Astrocyte of the spinal cord (primary cell): ENCODE measurements around the gene ERN1.
A peak's percentile ranks its signal among the peaks of the same experiment; 100 is the strongest.

Experiments
- DNase-seq: peaks from one replicate; pipeline ENCODE4 v3.0.0; 2011; ENCODE audit warnings: low read depth, low spot score
- H3K4me3 ChIP-seq: 2 replicates; pipeline ENCODE4 v1.5.1; 2011; ENCODE audit warnings: low read depth, mild to moderate bottlenecking, low read length, moderate library complexity
- in situ Hi-C: cut with HindIII; loops from 2 replicates; pipeline ENCODE4 v1.10.0; 2017; ENCODE audit warnings: low sequenced_read_pairs
- TF ChIP-seq, protein P1 (sequence below): IDR thresholded peaks from 2 replicates; pipeline ENCODE4 v1.5.1; 2012; ENCODE audit warnings: low read depth, mild to moderate bottlenecking, low read length, inconsistent platforms

ERN1 gene

DNA sequence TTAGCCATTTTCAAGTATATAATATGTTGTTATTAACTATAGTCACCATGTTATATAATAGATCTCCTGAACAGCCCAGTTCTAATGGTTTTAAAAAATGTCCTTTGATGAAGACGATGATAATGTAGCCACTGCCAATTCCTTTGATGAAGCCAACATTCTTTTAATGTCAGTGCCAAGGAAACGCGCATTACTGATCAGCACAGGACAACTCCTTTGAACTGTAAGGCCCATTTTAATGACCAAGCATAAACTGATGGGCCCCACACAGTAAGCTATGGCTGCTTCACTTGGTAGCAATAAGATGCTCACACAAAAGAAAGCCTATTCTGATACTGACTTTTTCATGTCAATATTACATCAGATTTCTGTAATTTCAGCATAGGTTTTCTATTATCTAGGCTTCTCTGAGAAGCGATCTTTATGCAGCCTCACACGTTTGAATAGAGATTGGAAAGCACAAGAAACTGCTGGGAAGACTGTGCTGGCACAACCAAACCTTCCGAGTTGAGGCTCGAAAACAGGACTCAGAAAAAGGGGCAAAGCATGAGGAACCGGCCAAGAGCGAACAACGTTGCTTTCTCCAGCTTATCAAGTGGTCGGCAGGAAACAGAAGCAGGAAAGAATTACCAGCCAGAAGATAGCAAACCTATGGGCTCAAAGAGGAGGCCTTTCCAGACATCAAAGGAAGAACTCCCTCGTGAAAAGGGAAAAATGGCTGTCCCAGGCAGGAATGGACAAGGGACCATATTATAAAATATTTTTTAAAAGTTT is 19.4 kb downstream of the ERN1 start:
- no peak overlapping the region for H3K4me3 ChIP-seq
- in situ Hi-C loops: no loop called here
- no peak for DNase-seq
- TF ChIP-seq, protein P1, sequence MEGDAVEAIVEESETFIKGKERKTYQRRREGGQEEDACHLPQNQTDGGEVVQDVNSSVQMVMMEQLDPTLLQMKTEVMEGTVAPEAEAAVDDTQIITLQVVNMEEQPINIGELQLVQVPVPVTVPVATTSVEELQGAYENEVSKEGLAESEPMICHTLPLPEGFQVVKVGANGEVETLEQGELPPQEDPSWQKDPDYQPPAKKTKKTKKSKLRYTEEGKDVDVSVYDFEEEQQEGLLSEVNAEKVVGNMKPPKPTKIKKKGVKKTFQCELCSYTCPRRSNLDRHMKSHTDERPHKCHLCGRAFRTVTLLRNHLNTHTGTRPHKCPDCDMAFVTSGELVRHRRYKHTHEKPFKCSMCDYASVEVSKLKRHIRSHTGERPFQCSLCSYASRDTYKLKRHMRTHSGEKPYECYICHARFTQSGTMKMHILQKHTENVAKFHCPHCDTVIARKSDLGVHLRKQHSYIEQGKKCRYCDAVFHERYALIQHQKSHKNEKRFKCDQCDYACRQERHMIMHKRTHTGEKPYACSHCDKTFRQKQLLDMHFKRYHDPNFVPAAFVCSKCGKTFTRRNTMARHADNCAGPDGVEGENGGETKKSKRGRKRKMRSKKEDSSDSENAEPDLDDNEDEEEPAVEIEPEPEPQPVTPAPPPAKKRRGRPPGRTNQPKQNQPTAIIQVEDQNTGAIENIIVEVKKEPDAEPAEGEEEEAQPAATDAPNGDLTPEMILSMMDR: no peak

DNA sequence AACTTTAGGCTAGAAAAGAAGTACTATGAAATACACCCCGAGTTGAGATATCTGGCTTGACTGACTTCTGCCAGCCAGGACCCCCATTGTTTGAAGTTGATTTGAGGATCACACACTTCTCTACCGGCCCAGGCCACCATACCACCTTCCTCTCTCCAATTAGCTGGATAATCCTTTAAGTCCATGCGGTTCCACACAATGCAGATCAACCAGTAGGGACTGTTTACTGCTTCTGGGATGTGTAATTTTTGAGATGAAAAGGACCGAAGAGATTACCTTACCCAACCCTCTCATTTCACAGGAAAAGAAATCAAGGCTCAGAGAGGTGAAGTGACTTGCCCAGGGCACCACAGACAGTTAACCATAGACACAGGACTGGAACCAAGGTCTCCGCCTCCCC is 20.5 kb downstream of the ERN1 start:
- TF ChIP-seq, protein P1: no peak
- DNase-seq: no peak
- in situ Hi-C loops: no loop called here
- no peak overlapping the region for H3K4me3 ChIP-seq

DNA sequence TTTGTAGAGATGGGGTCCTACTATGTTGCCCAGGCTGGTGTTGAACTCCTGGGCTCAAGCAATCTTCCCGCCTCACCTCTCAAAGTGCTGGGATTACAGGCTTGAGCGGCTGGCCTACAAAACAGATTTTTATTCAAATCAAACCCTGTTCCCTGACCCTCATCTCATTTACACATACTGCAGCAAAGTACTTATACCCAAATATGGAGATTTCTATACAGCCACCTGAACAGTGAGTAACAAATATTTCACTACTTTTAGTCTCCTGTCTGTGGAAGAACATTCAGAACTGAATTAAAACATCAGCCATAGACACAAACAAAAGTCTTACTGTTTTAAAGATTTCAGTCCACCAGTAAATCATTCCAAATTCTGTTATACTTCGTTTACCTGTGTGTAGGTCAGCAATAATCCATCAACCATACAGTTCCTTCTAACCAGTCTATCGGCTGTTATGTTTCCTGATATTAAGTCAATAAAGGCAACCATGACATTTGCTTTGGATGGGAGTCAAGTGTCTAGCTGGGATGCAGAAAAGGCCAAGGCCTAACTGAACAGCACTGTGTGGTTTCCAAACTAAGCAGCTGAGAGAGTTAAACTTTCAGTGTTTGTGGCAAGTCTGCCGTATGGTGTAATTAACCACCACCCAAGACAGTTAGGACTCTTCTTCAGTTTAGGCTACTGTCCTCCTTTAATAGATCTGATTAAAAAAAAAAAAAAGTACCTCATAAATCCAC is 22.3 kb downstream of the ERN1 start:
- TF ChIP-seq, protein P1: no peak
- in situ Hi-C loops: no loop called here
- no peak overlapping the region for H3K4me3 ChIP-seq
- peak; percentile 32 for DNase-seq

DNA sequence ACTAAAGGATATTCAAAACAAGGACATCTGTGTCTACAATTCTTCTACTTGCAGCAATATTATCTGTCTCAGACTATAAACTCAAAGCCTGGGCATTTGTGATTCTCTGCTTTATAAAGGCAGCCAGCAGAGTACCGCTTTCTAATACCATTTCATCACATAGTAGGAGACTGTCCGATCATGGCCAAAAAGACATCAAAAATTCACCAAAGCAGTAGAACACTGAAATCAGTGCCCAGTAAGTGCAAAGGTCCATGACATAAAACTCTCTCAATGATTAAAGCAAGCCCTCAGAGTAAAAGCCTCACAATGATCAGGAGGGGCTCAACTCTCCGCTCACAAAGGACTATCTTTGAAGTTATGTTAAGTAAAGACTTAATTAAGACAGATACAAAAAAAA is 23.0 kb downstream of the ERN1 start:
- TF ChIP-seq, protein P1: no peak
- no peak overlapping the region for H3K4me3 ChIP-seq
- in situ Hi-C loops: no loop called here
- DNase-seq: no peak

DNA sequence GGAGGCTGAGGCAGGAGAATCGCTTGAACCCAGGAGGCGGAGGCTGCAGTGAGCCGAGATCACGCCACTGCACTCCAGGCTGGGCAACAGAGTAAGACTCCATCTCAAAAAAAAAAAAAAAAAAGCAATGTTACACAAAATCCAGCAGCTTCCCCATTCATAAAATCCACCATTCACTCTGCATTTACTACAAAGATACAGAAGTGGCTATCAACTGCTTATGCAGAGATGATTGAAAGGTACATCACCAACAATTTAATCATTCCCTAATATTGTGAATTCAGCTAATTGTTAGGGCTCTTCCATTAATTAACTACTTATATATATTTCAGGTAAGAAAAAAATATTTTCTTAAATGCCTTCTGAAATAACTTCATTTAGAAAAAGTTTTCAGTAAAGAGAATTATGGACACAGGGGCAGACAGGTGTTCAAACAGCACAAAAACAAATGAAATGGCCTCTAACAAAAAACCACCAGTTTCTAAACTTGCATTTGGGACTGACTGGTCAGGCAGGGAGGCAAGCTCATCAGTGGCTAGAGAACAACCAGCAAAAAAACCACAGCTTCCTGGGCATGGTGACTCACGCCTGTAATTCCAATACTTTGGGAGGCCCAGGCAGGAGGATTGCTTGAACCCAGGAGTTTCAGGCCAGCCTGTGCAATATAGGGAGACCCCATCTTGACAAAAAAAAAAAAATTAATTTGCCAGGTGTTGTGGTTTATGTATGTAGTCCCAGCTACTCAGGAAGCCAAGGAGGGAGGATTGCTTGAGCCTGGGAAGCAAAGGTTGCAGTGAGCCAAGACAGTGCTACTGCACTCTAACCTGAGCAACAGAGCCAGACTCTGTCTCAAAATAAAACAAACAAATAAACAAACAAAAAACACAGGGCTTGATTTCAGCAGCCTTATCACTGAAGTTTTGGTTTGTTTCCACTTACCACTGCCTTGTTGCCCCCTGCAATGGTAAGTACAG is 26.3 kb downstream of the ERN1 start:
- no peak overlapping the region for H3K4me3 ChIP-seq
- TF ChIP-seq, protein P1: no peak
- no peak for DNase-seq
- in situ Hi-C loops: no loop called here

DNA sequence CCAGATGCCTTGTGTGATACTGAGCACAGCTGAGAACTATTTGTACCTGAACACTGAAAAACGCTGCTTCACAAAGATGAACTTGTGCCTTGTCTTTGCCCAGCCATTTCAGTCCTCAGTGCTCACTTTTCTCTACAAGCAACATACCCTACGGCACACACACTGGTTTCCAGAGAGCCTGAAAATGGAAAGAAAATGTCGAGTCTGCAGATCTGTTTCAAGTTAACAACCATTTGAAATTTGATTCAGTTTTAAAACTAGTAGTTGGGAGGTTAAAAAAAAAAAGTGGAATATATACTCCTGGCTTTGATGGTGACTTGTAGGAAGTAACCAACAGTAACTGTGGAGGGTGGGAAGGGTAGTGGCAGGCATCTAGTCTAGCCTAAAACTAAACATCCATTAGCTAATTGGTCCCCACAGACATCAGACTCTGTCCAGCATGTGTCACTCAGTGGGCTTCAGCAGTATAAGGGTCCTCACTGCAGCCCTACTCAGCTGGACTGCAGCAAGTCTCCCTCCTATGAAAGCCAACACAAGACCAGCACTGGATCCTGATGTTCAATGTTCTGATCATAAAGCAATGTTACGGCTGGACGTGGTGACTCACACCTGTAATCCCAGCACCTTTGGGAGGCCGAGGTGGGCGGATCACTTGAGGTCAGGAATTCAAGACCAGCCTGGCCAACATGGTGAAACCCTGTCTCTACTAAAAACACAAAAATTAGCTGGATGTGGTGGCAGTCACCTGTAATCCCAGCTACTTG is 27.1 kb downstream of the ERN1 start:
- in situ Hi-C loops: no loop called here
- no peak for DNase-seq
- TF ChIP-seq, protein P1: no peak
- no peak overlapping the region for H3K4me3 ChIP-seq
